GM12878 (cell line): ENCODE data around the gene UNC93B1. TPM values are rescaled to one million over a fixed set of nuclear protein-coding genes. Genes with fewer than 3 reads are reported as not detected.

ENCODE experiments used
- ATAC-seq: fragments of 200-7000 bp; cut with Tn5 transposase; 3 replicates; pipeline ENCODE4 v1.9.1; 2020; ENCODE audit warnings: mild to moderate bottlenecking, moderate library complexity
- BruUV-seq: library from RNA; stranded (reverse); fragments of 400-500 nt; replicated peaks from 2 replicates; lab custom pipeline; 2021; lab: Mats Ljungman, UMichigan
- CTCF ChIA-PET: fragments of 300-600 bp; sonication (Branson Sonifier 250); formaldehyde crosslinking; extraction: SDS; loops from one replicate; lab custom pipeline; 2021; ENCODE audit warnings: inconsistent platforms; lab: Yijun Ruan, JAX
- POLR2A ChIA-PET: fragments of 350-600 bp; formaldehyde crosslinking; extraction: SDS; loops from one replicate; lab custom pipeline; 2021; ENCODE audit warnings: inconsistent platforms; lab: Charles Lee
- RAD21 ChIA-PET: fragments of 300-600 bp; sonication (Branson Sonifier 250); formaldehyde crosslinking; loops from one replicate; lab custom pipeline; 2023; ENCODE audit warnings: antibody characterized with exemption; ENCODE audit not compliant: unreplicated experiment; lab: Charles Lee
- SMC1A ChIA-PET: fragments of 300-600 bp; sonication (Branson Sonifier 250); formaldehyde crosslinking; loops from one replicate; lab custom pipeline; 2023; ENCODE audit not compliant: unreplicated experiment, uncharacterized antibody; lab: Charles Lee
- DNase-seq: peaks from one replicate; pipeline ENCODE4 v3.0.0-alpha.2; 2011; ENCODE audit warnings: low read depth, low spot score
- FAIRE-seq: peaks from 3 replicates; lab custom pipeline; 2011; peaks lifted over from hg19 to GRCh38; lab: Jason Lieb, UNC
- H2AFZ ChIP-seq: 2 replicates; pipeline ENCODE4 v1.6.0; 2011; ENCODE audit warnings: low read depth, low read length, control low read depth; ENCODE audit not compliant: control insufficient read depth
- H3K27ac ChIP-seq: 2 replicates; pipeline ENCODE4 v1.5.1; 2011; ENCODE audit warnings: control low read depth; ENCODE audit not compliant: control insufficient read depth, insufficient read depth
- H3K27me3 ChIP-seq, 2 experiments: replicated peaks in 1 of 2; 2 replicates each; pipeline versions ENCODE4 v1.6.0 to v1.6.1; 2011; ENCODE audit warnings: low read length in 1 of 2; ENCODE audit not compliant: control insufficient read depth in 2 of 2, insufficient read depth in 2 of 2
- H3K36me3 ChIP-seq, 2 experiments: 2 replicates each; pipeline ENCODE4 v1.5.1; 2011; ENCODE audit warnings: low read length in 1 of 2; ENCODE audit not compliant: control insufficient read depth in 2 of 2, insufficient read depth in 2 of 2
- H3K4me1 ChIP-seq: 2 replicates; pipeline ENCODE4 v1.6.1; 2011; ENCODE audit warnings: mild to moderate bottlenecking, low read length, moderate library complexity, mixed read lengths; ENCODE audit not compliant: control insufficient read depth, insufficient read depth
- H3K4me2 ChIP-seq: 2 replicates; pipeline ENCODE4 v1.6.0; 2011; ENCODE audit warnings: control low read depth; ENCODE audit not compliant: control insufficient read depth, insufficient read depth
- H3K4me3 ChIP-seq: fragments of 200-600 bp; sonication (generic); 2 replicates; pipeline ENCODE4 v1.5.1; 2016
- H3K79me2 ChIP-seq: 2 replicates; pipeline ENCODE4 v1.6.0; 2011; ENCODE audit warnings: low read length; ENCODE audit not compliant: control insufficient read depth, insufficient read depth
- H3K9ac ChIP-seq: 2 replicates; pipeline ENCODE4 v1.8.0; 2011; ENCODE audit warnings: low read length, control low read depth, mixed read lengths; ENCODE audit not compliant: control insufficient read depth, insufficient read depth
- H3K9me3 ChIP-seq: replicated peaks from 3 replicates; pipeline ENCODE4 v1.5.1; 2011; ENCODE audit warnings: mild to moderate bottlenecking, low read length; ENCODE audit not compliant: control insufficient read depth, insufficient read depth
- H4K20me1 ChIP-seq: 2 replicates; pipeline ENCODE4 v1.6.0; 2011; ENCODE audit not compliant: control insufficient read depth, insufficient read depth
- BCL11A ChIP-seq: IDR thresholded peaks from 2 replicates; pipeline ENCODE4 v1.6.1; 2011; ENCODE audit warnings: low read depth, low read length
- CHD1 ChIP-seq: IDR thresholded peaks from 2 replicates; pipeline ENCODE4 v1.6.1; 2012; ENCODE audit warnings: low read depth, low read length, improper control_type of control experiment
- CHD4 ChIP-seq: fragments of 200-600 bp; sonication (generic); IDR thresholded peaks from 2 replicates; pipeline ENCODE4 v1.6.1; 2016; ENCODE audit warnings: mild to moderate bottlenecking
- GABPA ChIP-seq: IDR thresholded peaks from 2 replicates; pipeline ENCODE4 v1.6.1; 2014; ENCODE audit warnings: antibody characterized with exemption, low read depth, mild to moderate bottlenecking, inconsistent platforms
- KAT2A ChIP-seq: conservative IDR thresholded peaks from 2 replicates; pipeline ENCODE4 v1.6.1; 2011; ENCODE audit warnings: low read depth, low read length; ENCODE audit not compliant: control insufficient read depth
- MTA2 ChIP-seq: fragments of 450-650 bp; IDR thresholded peaks from 2 replicates; pipeline ENCODE4 v1.6.1; 2016; ENCODE audit warnings: low read depth, mild to moderate bottlenecking, moderate library complexity
- MTA3 ChIP-seq: IDR thresholded peaks from 2 replicates; pipeline ENCODE4 v1.6.1; 2012; ENCODE audit warnings: low read length, inconsistent platforms, borderline replicate concordance
- NR2C1 ChIP-seq: fragments of 450-650 bp; IDR thresholded peaks from 2 replicates; pipeline ENCODE4 v1.6.1; 2017; ENCODE audit warnings: antibody characterized with exemption, mild to moderate bottlenecking, moderate library complexity
- NR2F1 ChIP-seq: fragments of 450-650 bp; conservative IDR thresholded peaks from 2 replicates; pipeline ENCODE4 v1.6.1; 2017; ENCODE audit warnings: mild to moderate bottlenecking
- PAX5 ChIP-seq: IDR thresholded peaks from 2 replicates; pipeline ENCODE4 v1.6.1; 2011; ENCODE audit warnings: low read depth, low read length, borderline replicate concordance
- RCOR1 ChIP-seq: conservative IDR thresholded peaks from 2 replicates; pipeline ENCODE4 v1.6.1; 2012; ENCODE audit warnings: low read depth, low read length, improper control_type of control experiment
- SREBF1 ChIP-seq: IDR thresholded peaks from 2 replicates; pipeline ENCODE4 v1.6.1; 2012; ENCODE audit warnings: mild to moderate bottlenecking, low read length
- TAF1 ChIP-seq: IDR thresholded peaks from 2 replicates; pipeline ENCODE4 v1.6.1; 2011; ENCODE audit warnings: mild to moderate bottlenecking, low read depth, low read length, borderline replicate concordance
- YY1 ChIP-seq: IDR thresholded peaks from 2 replicates; pipeline ENCODE4 v1.6.1; 2011; ENCODE audit warnings: low read depth, mild to moderate bottlenecking, low read length
- WGBS: methylation state at CpG from one replicate; pipeline ENCODE4 v1.1.6; 2016; ENCODE audit warnings: low lambda C conversion rate; ENCODE audit not compliant: insufficient replicate concordance, insufficient coverage; ENCODE audit errors: missing lambda C conversion rate; 5-methylcytosine and 5-hydroxymethylcytosine counted together
- in situ Hi-C: fragments of 300-500 bp; cut with MboI; formaldehyde crosslinking; loops from 9 replicates; pipeline ENCODE4 v1.14.3; 2018; ENCODE audit warnings: mixed read lengths
- intact Hi-C: fragments of 100-400 bp; cut with micrococcal nuclease; formaldehyde crosslinking; loops from one replicate; pipeline ENCODE4 v1.14.2; 2022; ENCODE audit not compliant: unreplicated experiment
- polyA plus RNA-seq, 11 experiments: library from polyadenylated mRNA; depleted of rRNA in 4 of 11; unstranded in 6 of 11; stranded (reverse) in 5 of 11; fragments of >200 nt; fragmentation: Nextera tagmentation in 4 of 11; fragmentation: Illumina TruSeq in 1 of 11; extraction: Ambion mirVana in 4 of 11; extraction: Trizol in 1 of 11; gene quantifications; 1 replicate in 1 of 11; 2 replicates in 10 of 11; pipeline versions ENCODE4 v1.2.1 to v1.2.3, GENCODE V29; 2011 to 2016; ENCODE audit warnings: inconsistent platforms in 2 of 11, missing spikeins in 2 of 11, low read depth in 1 of 11
- total RNA-seq, 4 experiments: library from RNA; depleted of rRNA in 3 of 4; stranded (reverse); fragments of >200 nt in 3 of 4; fragmentation: Illumina TruSeq in 1 of 4; extraction: Trizol in 1 of 4; gene quantifications; 2 replicates each; pipeline versions ENCODE4 v1.2.1 to v1.2.3, GENCODE V29; 2013 to 2021
- TF ChIP-seq, protein P1 (sequence below): IDR thresholded peaks from 2 replicates; pipeline ENCODE4 v1.6.1; 2012; ENCODE audit warnings: low read depth, low read length, improper control_type of control experiment

UNC93B1 gene
- total and polyA plus RNA-seq, 10 of the 15 experiments (the other 5 are each of a cell fraction or from before 2014, with no cell fraction given) = 1.3 to 79.7 (median 36.3) TPM

DNA sequence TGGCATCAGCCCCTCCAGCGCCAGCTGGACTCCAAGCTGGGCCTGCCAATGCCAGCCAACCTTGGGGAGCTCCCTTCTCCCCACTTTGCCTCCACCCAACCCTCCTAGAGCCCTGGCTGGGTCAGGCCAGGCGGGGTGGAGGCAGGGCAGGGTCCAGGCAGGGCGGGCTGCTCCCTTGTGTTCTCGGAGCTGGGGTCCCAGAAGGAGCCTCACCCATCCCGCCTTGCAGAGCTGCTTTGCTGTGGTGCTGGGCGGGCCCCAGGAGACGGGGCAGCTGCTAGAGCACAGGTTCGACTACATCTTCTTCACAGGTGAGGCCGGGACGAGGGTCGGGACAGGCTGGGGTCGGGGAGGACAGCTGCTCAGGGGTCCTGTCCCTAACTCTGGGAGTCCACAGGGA, 15.6 kb upstream of the UNC93B1 start:
- Histone ChIP-seq H3K4me2 (no peak overlapping the region), H3K36me3 (no peaks in the 10 kb centered on the region), H3K4me1 (no peaks in the 10 kb centered on the region), H3K9ac (no peak overlapping the region), H4K20me1 (no peaks in the 10 kb centered on the region), H3K27me3 (no peaks in the 10 kb centered on the region; a peak in 1 of 4 replicates), H3K9me3 (no peaks in the 10 kb centered on the region), H3K4me3 (no peak overlapping the region), H2AFZ (no peak overlapping the region), H3K79me2 (no peaks in the 10 kb centered on the region), H3K27ac (no peak overlapping the region)
- ChIA-PET CTCF (no interaction called here), SMC1A (no interaction called here), POLR2A (no interaction called here), RAD21 (interaction anchor here (2.0 kb wide), 1 partner anchor 9 kb away, joined by 5 read pairs; the partner anchor contains the start of gene ALDH3B1)
- intact Hi-C loops (no loop called here), in situ Hi-C loops (no loop called here)
- TF ChIP-seq CHD4 (no peak), YY1 (no peak), CHD1 (no peak), NR2F1 (no peak)
- BruUV-seq = no TSS peak
- no peak for DNase-seq
- no peak for ATAC-seq
- 27% methylated on average over 12 of the region's 12 CpGs for WGBS
- FAIRE-seq = no peak

DNA sequence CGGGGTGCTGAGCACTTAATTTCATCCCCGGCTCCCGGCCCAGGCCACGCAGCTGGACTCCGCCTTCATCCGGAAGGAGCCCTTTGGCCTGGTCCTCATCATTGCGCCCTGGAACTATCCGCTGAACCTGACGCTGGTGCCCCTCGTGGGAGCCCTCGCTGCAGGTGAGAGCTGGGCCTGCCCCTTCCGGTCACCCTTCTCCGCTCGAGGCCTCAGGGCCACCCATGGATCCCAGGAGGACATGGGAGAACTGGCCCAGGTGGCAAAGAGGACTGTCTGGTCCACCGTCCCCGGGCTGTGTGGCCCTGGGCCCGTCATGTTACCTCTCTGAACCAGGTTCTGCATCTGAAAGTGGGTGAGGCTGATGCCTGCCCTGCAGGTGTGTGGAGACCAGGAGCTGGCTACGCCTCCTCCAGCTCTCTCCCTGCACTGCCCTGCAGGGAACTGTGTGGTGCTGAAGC, 14.9 kb upstream of the UNC93B1 start:
- Histone ChIP-seq H3K4me2 (no peak overlapping the region), H3K4me3 (no peak overlapping the region), H4K20me1 (no peaks in the 10 kb centered on the region), H3K79me2 (no peaks in the 10 kb centered on the region), H3K27me3 (no peaks in the 10 kb centered on the region; a peak in 1 of 4 replicates), H2AFZ (no peak overlapping the region), H3K36me3 (no peaks in the 10 kb centered on the region), H3K27ac (no peak overlapping the region), H3K4me1 (no peaks in the 10 kb centered on the region), H3K9ac (no peak overlapping the region), H3K9me3 (no peaks in the 10 kb centered on the region)
- ChIA-PET SMC1A (no interaction called here), POLR2A (no interaction called here), RAD21 (interaction anchor here (2.0 kb wide), 1 partner anchor 8 kb away, joined by 5 read pairs; the partner anchor contains the start of gene ALDH3B1), CTCF (no interaction called here)
- no TSS peak for BruUV-seq
- DNase-seq = no peak
- WGBS = 46% methylated on average over 15 of the region's 18 CpGs
- intact Hi-C loops = no loop called here
- no peak for FAIRE-seq
- in situ Hi-C loops = no loop called here
- no peak for ATAC-seq
- TF ChIP-seq MTA3 (no peak), NR2C1 (no peak), KAT2A (no peak), RCOR1 (no peak), MTA2 (no peak), PAX5 (no peak), BCL11A (no peak), TAF1 (no peak), SREBF1 (no peak), GABPA (no peak)
- TF ChIP-seq, protein P1, sequence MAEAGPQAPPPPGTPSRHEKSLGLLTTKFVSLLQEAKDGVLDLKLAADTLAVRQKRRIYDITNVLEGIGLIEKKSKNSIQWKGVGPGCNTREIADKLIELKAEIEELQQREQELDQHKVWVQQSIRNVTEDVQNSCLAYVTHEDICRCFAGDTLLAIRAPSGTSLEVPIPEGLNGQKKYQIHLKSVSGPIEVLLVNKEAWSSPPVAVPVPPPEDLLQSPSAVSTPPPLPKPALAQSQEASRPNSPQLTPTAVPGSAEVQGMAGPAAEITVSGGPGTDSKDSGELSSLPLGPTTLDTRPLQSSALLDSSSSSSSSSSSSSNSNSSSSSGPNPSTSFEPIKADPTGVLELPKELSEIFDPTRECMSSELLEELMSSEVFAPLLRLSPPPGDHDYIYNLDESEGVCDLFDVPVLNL = no peak
